ENCODE measurements around the gene UBA1. TPM values are rescaled to one million over a fixed set of nuclear protein-coding genes. Genes with fewer than 3 reads are reported as not detected.
A peak's percentile ranks its signal among the peaks of the same experiment; 100 is the strongest.

Gene UBA1
- total and polyA plus RNA-seq, 2 of the 13 experiments (the other 11 are each of a cell fraction or from before 2014, with no cell fraction given) = 93.3 to 129 TPM

GRCh38 chrX:47193475-47194193, at the start of gene UBA1 (continued):
- no peak for TF ChIP-seq STAT6 (CRISPR knock-in tag; IDR thresholded peaks at IDR 0.05; ENCODE audit: borderline replicate concordance)
- TF ChIP-seq REPIN1 (CRISPR knock-in tag; IDR thresholded peaks at IDR 0.05; ENCODE audit: borderline replicate concordance, low read depth) = peak; percentile 40; the same call in 1 of the 2 replicates
- no peak for TF ChIP-seq REST (IDR thresholded peaks at IDR 0.05; ENCODE audit: borderline replicate concordance in 1 of 2, low read depth in 1 of 2, low read length in 2 of 2)
- TF ChIP-seq DBP (CRISPR knock-in tag; IDR thresholded peaks at IDR 0.05; ENCODE audit: not compliant biosample characterization) = no peak
- no peak for TF ChIP-seq TARDBP (CRISPR knock-in tag; IDR thresholded peaks at IDR 0.05)
- TF ChIP-seq ZNF710 (CRISPR knock-in tag; IDR thresholded peaks at IDR 0.05; ENCODE audit: borderline replicate concordance) = no peak
- TF ChIP-seq ZNF577 (CRISPR knock-in tag; IDR thresholded peaks at IDR 0.05; ENCODE audit: borderline replicate concordance, low read depth) = no peak
- no peak for TF ChIP-seq ZNF230 (CRISPR knock-in tag; IDR thresholded peaks at IDR 0.05)
- TF ChIP-seq CTCF (CRISPR knock-in tag; IDR thresholded peaks at IDR 0.05) = peak; percentile 90
- TF ChIP-seq IRF9 (CRISPR knock-in tag; IDR thresholded peaks at IDR 0.05; ENCODE audit: borderline replicate concordance) = no peak
- TF ChIP-seq STAG1 (CRISPR knock-in tag; IDR thresholded peaks at IDR 0.05) = peak; percentile 94
- no peak for TF ChIP-seq ZNF558 (CRISPR knock-in tag; IDR thresholded peaks at IDR 0.05; ENCODE audit: borderline replicate concordance)
- TF ChIP-seq MXD4 (CRISPR knock-in tag; IDR thresholded peaks at IDR 0.05) = no peak
- no peak for TF ChIP-seq ZKSCAN1 (IDR thresholded peaks at IDR 0.05; ENCODE audit: low read length)
- no peak for TF ChIP-seq ZNF580 (CRISPR knock-in tag; IDR thresholded peaks at IDR 0.05; ENCODE audit: borderline replicate concordance, low read depth)
